GM18909 (cell line): ENCODE data around the gene TSEN54.
"Not testable (repeated sequence)": the region's sequence is repeated elsewhere in the genome, so short reads cannot be mapped to it uniquely, and the experiment has no call there.

ENCODE experiments used
- ATAC-seq: cut with Tn5 transposase; IDR thresholded peaks from one replicate; pipeline ENCODE4 v1.9.1; 2021; ENCODE audit warnings: mild to moderate bottlenecking; ENCODE audit not compliant: unreplicated experiment, poor library complexity

TSEN54 gene

GRCh38 chr17:75516255-75516618 lies at the start of gene TSEN54:
Gene TSEN54, plus strand, starts transcription at chr17:75516528. Its CDS starts 33 bp downstream, at chr17:75516561.
- peak; percentile 74 for ATAC-seq

GRCh38 chr17:75468291-75468754 lies 48.0 kb upstream of the TSEN54 start:
- no peak for ATAC-seq

- ATAC-seq, result no peak
Measured at GRCh38 chr17:75468779-75469373, 47.5 kb upstream of the TSEN54 start.

- no peak for ATAC-seq
Measured at GRCh38 chr17:75471207-75471606, 45.1 kb upstream of the TSEN54 start.

- no peak for ATAC-seq
Measured at GRCh38 chr17:75472119-75472518, 44.2 kb upstream of the TSEN54 start.

GRCh38 chr17:75473246-75473645 lies 43.1 kb upstream of the TSEN54 start:
- no peak for ATAC-seq

GRCh38 chr17:75474736-75475135 lies 41.6 kb upstream of the TSEN54 start:
- no peak for ATAC-seq

GRCh38 chr17:75475144-75475835 lies 41.0 kb upstream of the TSEN54 start:
- no peak for ATAC-seq

GRCh38 chr17:75475851-75476250 lies 40.5 kb upstream of the TSEN54 start:
- ATAC-seq, result no peak

GRCh38 chr17:75476271-75476671 lies 40.1 kb upstream of the TSEN54 start:
- ATAC-seq, result no peak

- ATAC-seq, result no peak
Measured at GRCh38 chr17:75476752-75477489, 39.4 kb upstream of the TSEN54 start.

GRCh38 chr17:75477490-75477862 lies 38.9 kb upstream of the TSEN54 start:
- not testable (repeated sequence) for ATAC-seq

- ATAC-seq, result no peak
Measured at GRCh38 chr17:75478508-75478907, 37.8 kb upstream of the TSEN54 start.

- no peak for ATAC-seq
Measured at GRCh38 chr17:75480281-75480680, 36.0 kb upstream of the TSEN54 start.

GRCh38 chr17:75481194-75482068 lies 34.9 kb upstream of the TSEN54 start:
- no peak for ATAC-seq

- ATAC-seq, result no peak
Measured at GRCh38 chr17:75482098-75482942, 34.0 kb upstream of the TSEN54 start.

GRCh38 chr17:75485688-75486087 lies 30.6 kb upstream of the TSEN54 start:
- ATAC-seq, result no peak

GRCh38 chr17:75486151-75486550 lies 30.2 kb upstream of the TSEN54 start:
- ATAC-seq, result no peak

- ATAC-seq, result no peak
Measured at GRCh38 chr17:75486951-75487350, 29.4 kb upstream of the TSEN54 start.
